ENCODE measurements around the gene MUC5B. TPM values are rescaled to one million over a fixed set of nuclear protein-coding genes. Genes with fewer than 3 reads are reported as not detected.

The MUC5B gene
- total RNA-seq, 3 donors from 2014 or later = 2.0 to 6.9 TPM; not detected in 1

DNA sequence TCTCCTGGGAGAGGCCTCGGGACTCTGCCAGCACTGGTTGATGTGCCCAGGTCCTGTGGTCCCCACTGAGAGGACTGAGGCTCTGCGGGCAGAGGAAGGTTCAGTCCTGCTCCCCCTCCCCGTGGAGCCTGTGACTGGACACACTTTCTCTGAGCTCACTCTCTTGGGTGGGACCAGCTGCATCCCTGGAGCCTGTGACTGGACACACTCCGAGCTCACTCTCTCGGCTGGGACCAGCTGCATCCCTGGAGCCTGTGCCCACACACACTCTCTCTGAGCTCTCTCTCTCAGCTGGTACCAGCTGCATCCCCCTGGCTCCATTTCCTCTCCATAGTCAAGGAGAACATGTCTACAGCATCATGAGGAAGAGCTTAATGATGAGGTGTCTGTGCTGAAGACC is 47.1 kb downstream of the MUC5B start:
- no peaks in the 10 kb centered on the region for H3K4me1 ChIP-seq
- intact Hi-C loops (cut with DNase I; ENCODE audit: low total_unique reads) = loop anchor here (10.0 kb wide), 1 partner anchor 1825 kb away; no protein-coding TSS in a partner anchor
- no peak overlapping the region for H3K27ac ChIP-seq
- no peaks in the 10 kb centered on the region for H3K36me3 ChIP-seq
- no peaks in the 10 kb centered on the region for H3K9me3 ChIP-seq
- H3K27me3 ChIP-seq = no peaks in the 10 kb centered on the region
- no peak overlapping the region for H3K4me3 ChIP-seq
- DNase-seq (ENCODE audit: low spot score in 2 of 2) = no peak
- TF ChIP-seq POLR2A (IDR thresholded peaks at IDR 0.05) = no peak
- TF ChIP-seq, protein P1, sequence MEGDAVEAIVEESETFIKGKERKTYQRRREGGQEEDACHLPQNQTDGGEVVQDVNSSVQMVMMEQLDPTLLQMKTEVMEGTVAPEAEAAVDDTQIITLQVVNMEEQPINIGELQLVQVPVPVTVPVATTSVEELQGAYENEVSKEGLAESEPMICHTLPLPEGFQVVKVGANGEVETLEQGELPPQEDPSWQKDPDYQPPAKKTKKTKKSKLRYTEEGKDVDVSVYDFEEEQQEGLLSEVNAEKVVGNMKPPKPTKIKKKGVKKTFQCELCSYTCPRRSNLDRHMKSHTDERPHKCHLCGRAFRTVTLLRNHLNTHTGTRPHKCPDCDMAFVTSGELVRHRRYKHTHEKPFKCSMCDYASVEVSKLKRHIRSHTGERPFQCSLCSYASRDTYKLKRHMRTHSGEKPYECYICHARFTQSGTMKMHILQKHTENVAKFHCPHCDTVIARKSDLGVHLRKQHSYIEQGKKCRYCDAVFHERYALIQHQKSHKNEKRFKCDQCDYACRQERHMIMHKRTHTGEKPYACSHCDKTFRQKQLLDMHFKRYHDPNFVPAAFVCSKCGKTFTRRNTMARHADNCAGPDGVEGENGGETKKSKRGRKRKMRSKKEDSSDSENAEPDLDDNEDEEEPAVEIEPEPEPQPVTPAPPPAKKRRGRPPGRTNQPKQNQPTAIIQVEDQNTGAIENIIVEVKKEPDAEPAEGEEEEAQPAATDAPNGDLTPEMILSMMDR (IDR thresholded peaks at IDR 0.05) = no peak
- no peak for TF ChIP-seq POLR2AphosphoS5 (IDR thresholded peaks at IDR 0.05)

DNA sequence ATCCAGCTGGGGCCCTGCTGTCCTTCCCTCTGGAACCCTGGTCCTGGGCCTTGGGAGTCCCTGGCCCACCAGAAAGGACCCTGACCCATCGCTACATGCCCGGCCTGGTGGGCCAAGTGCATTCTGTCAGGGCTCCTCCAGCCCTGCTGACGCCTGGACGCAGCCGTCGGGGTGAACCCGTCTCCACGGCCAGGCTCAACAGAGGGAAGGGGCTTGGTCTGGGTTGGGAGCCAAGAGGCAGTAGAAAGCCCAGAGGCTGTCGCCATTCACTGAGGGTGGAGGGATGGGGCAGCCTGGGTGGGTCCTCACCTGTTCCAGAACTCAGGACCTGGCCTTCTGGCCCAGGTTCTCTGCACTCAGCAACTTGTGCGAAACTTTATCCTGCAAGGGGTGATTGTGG is 47.6 kb downstream of the MUC5B start:
- H3K36me3 ChIP-seq = no peaks in the 10 kb centered on the region
- no peaks in the 10 kb centered on the region for H3K4me1 ChIP-seq
- TF ChIP-seq, protein P1 (IDR thresholded peaks at IDR 0.05) = no peak
- no peak for TF ChIP-seq POLR2A (IDR thresholded peaks at IDR 0.05)
- no peak for TF ChIP-seq POLR2AphosphoS5 (IDR thresholded peaks at IDR 0.05)
- no peak overlapping the region for H3K27ac ChIP-seq
- H3K4me3 ChIP-seq = no peak overlapping the region
- intact Hi-C loops (cut with DNase I; ENCODE audit: low total_unique reads) = loop anchor here (10.0 kb wide), 1 partner anchor 1824 kb away; no protein-coding TSS in a partner anchor
- DNase-seq (ENCODE audit: low spot score in 2 of 2) = no peak
- H3K27me3 ChIP-seq = no peaks in the 10 kb centered on the region
- no peaks in the 10 kb centered on the region for H3K9me3 ChIP-seq

DNA sequence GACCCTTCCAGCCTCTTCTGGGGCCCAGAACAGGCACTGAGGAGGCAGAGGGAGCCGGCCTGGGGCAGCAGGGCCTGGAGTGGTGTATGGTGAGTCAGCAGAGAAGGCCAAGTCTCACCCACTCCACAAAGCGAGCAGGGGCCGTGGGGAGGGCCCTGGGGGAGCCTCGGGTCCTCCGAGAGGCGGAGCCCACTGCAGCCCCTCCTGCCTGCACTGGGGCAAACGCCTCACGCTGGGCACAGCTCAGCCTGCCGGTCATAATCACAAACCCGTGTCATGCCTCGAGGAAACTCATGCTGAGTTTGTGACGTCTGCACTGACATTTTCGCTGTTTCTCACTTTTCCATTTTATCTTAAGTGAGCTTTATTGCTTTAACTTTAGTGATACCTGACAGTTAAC is 48.1 kb downstream of the MUC5B start:
- intact Hi-C loops (cut with DNase I; ENCODE audit: low total_unique reads) = loop anchor here (10.0 kb wide), 1 partner anchor 1824 kb away; no protein-coding TSS in a partner anchor
- no peaks in the 10 kb centered on the region for H3K27me3 ChIP-seq
- no peaks in the 10 kb centered on the region for H3K4me1 ChIP-seq
- no peak overlapping the region for H3K27ac ChIP-seq
- no peak for DNase-seq (ENCODE audit: low spot score in 2 of 2)
- no peak for TF ChIP-seq POLR2A (IDR thresholded peaks at IDR 0.05)
- H3K4me3 ChIP-seq = no peak overlapping the region
- no peaks in the 10 kb centered on the region for H3K36me3 ChIP-seq
- H3K9me3 ChIP-seq = no peaks in the 10 kb centered on the region

DNA sequence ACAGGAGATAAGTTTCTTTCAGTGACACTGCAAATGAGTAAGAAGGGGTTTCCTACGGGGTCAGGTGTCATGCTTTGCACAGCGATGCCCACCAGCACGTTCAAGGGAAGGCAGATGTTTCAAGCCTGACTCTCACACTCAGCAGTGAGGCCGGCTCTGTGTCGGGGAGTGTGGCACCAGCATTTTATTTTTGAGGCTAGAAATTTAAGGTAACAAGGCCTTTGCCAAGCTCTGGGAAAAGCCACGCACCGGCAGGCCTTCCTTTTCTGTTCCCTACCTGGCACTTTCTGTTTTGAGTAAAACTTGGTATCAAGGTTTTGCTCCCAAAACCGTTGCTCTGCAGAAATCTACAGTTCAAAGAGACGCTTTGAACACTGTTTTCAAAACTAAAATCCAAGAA is 48.5 kb downstream of the MUC5B start:
- intact Hi-C loops (cut with DNase I; ENCODE audit: low total_unique reads) = loop anchor here (10.0 kb wide), 1 partner anchor 1823 kb away; no protein-coding TSS in a partner anchor
- Histone ChIP-seq H3K27ac (no peak overlapping the region), H3K4me1 (no peaks in the 10 kb centered on the region)

DNA sequence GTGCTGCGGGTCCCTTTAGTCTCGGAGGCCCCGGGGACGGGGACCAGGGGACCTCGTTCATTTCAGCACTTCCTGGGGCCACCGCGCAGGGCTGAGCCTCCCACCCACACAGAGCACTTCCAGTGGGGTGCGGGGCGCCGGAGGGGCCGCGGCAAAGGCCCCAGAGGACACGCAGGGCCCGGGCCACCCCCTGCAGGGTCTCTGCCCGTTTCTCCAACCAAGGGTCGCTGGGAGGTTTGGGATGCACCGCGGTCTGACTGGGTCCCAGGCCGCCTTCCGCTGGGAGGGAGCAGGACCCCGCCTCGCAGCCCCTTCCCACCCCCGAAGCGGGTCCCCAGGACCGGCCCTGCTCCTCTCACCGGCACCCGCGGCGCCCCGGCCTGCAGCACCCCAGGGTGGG is 49.1 kb downstream of the MUC5B start:
- no peaks in the 10 kb centered on the region for H3K36me3 ChIP-seq
- H3K4me1 ChIP-seq = no peaks in the 10 kb centered on the region
- H3K9me3 ChIP-seq = no peaks in the 10 kb centered on the region
- no peak for TF ChIP-seq POLR2AphosphoS5 (IDR thresholded peaks at IDR 0.05)
- TF ChIP-seq, protein P1 (IDR thresholded peaks at IDR 0.05) = no peak
- TF ChIP-seq POLR2A (IDR thresholded peaks at IDR 0.05) = no peak
- H3K27ac ChIP-seq = no peak overlapping the region
- H3K4me3 ChIP-seq = no peak overlapping the region
- no peak for DNase-seq (ENCODE audit: low spot score in 2 of 2)
- intact Hi-C loops (cut with DNase I; ENCODE audit: low total_unique reads) = loop anchor here (10.0 kb wide), 1 partner anchor 1823 kb away; no protein-coding TSS in a partner anchor
- no peaks in the 10 kb centered on the region for H3K27me3 ChIP-seq

More for the DNA sequence above, 48.5 kb downstream of the MUC5B start:
- TF ChIP-seq POLR2AphosphoS5 (IDR thresholded peaks at IDR 0.05) (no peak), POLR2A (IDR thresholded peaks at IDR 0.05) (no peak)
- TF ChIP-seq, protein P1 (IDR thresholded peaks at IDR 0.05) = no peak
- Histone ChIP-seq H3K36me3 (no peaks in the 10 kb centered on the region), H3K9me3 (no peaks in the 10 kb centered on the region), H3K27me3 (no peaks in the 10 kb centered on the region), H3K4me3 (no peak overlapping the region)
- no peak for DNase-seq (ENCODE audit: low spot score in 2 of 2)
